ENCODE results near the gene C11orf71. TPM values are rescaled to one million over a fixed set of nuclear protein-coding genes. Genes with fewer than 3 reads are reported as not detected.

C11orf71 gene
- total and polyA plus RNA-seq, 9 of the 15 experiments (the other 6 are each of a cell fraction or from before 2014, with no cell fraction given), result 2.9 to 15.1 (median 9.1) TPM

GRCh38 chr11:114439229-114440120 is 39.2 kb upstream of the C11orf71 start, which contains the start of gene REXO2 (continued):
- TF ChIP-seq XRCC4 (IDR thresholded peaks at IDR 0.05; ENCODE audit: extremely low read depth, insufficient read depth, insufficient read length), result no peak
- TF ChIP-seq L3MBTL2 (IDR thresholded peaks at IDR 0.05), result peak; percentile 95
- TF ChIP-seq RBM25 (IDR thresholded peaks at IDR 0.05; ENCODE audit: low read depth, low read length, severe bottlenecking), result no peak
- TF ChIP-seq NFYB (IDR thresholded peaks at IDR 0.05; ENCODE audit: extremely low read depth, insufficient read length), result no peak
- no peak for TF ChIP-seq MXD1 (CRISPR knock-in tag; IDR thresholded peaks at IDR 0.05; ENCODE audit: borderline replicate concordance, poor library complexity, severe bottlenecking)
- no peak for TF ChIP-seq SETDB1 (IDR thresholded peaks at IDR 0.05; ENCODE audit: low read length)
- TF ChIP-seq ZNF274 (IDR thresholded peaks at IDR 0.05; ENCODE audit: borderline replicate concordance, low read depth, low read length), result no peak
- TF ChIP-seq HMGXB4 (CRISPR knock-in tag; IDR thresholded peaks at IDR 0.05), result peak; percentile 71; the same call in 1 of the 2 replicates
- no peak for TF ChIP-seq ZNF140 (CRISPR knock-in tag; IDR thresholded peaks at IDR 0.05)
- 0 out of 2 replicates have a peak, but pooled peaks have one; percentile 38 for TF ChIP-seq LEF1 (IDR thresholded peaks at IDR 0.05)
- TF ChIP-seq ZNF23 (CRISPR knock-in tag; IDR thresholded peaks at IDR 0.05), result no peak
- TF ChIP-seq ATF6 (CRISPR knock-in tag; IDR thresholded peaks at IDR 0.05), result 0 out of 2 replicates have a peak, but pooled peaks have one; percentile 31
- no peak for TF ChIP-seq HDAC3 (IDR thresholded peaks at IDR 0.05; ENCODE audit: borderline replicate concordance, partially characterized antibody)
- peak; percentile 56; the same call in 1 of the 2 replicates for TF ChIP-seq ZNF263 (CRISPR knock-in tag; IDR thresholded peaks at IDR 0.05; ENCODE audit: borderline replicate concordance)
- no peak for TF ChIP-seq ZNF436 (CRISPR knock-in tag; IDR thresholded peaks at IDR 0.05)
- TF ChIP-seq HOMEZ (CRISPR knock-in tag; IDR thresholded peaks at IDR 0.05), result no peak
- no peak for TF ChIP-seq ELF1 (tag; IDR thresholded peaks at IDR 0.05)
- no peak for TF ChIP-seq ZNF785 (CRISPR knock-in tag; IDR thresholded peaks at IDR 0.05)
- no peak for TF ChIP-seq TAF1 (IDR thresholded peaks at IDR 0.05; ENCODE audit: control insufficient read depth, extremely low read depth, insufficient read depth, low read length, severe bottlenecking)
